ENCODE measurements around the gene URB2. TPM values are rescaled to one million over a fixed set of nuclear protein-coding genes. Genes with fewer than 3 reads are reported as not detected.

Gene URB2
- total and polyA plus RNA-seq, 10 of the 15 experiments (the other 5 are each of a cell fraction or from before 2014, with no cell fraction given) = 2.7 to 24.0 (median 16.9) TPM

- no peaks in the 10 kb centered on the region for H3K79me2 ChIP-seq (ENCODE audit: control insufficient read depth, insufficient read depth, low read length)
- no TSS peak for BruUV-seq (replicated peaks)
- no peak overlapping the region for H3K4me2 ChIP-seq (ENCODE audit: control insufficient read depth, insufficient read depth)
- H3K4me1 ChIP-seq (ENCODE audit: control insufficient read depth, insufficient read depth, low read length) = peaks cover under 1% of the 10 kb centered on the region
- ChIA-PET SMC1A (ENCODE audit: uncharacterized antibody, unreplicated experiment) (interaction anchor here (1.9 kb wide), 1 partner anchor 636 kb away, joined by 4 read pairs; no protein-coding TSS in a partner anchor), RAD21 (ENCODE audit: unreplicated experiment) (no interaction called here), CTCF (no interaction called here), POLR2A (no interaction called here)
- no peaks in the 10 kb centered on the region for H3K9me3 ChIP-seq (replicated peaks; ENCODE audit: control insufficient read depth, insufficient read depth, low read length)
- intact Hi-C loops (cut with micrococcal nuclease; ENCODE audit: unreplicated experiment) (loop anchor here (10.0 kb wide), 1 partner anchor 175 kb away; no protein-coding TSS in a partner anchor), in situ Hi-C loops (cut with MboI) (no loop called here)
- H2AFZ ChIP-seq (ENCODE audit: control insufficient read depth, low read depth, low read length) = no peak overlapping the region
- H3K36me3 ChIP-seq (ENCODE audit: control insufficient read depth in 2 of 2, insufficient read depth in 2 of 2, low read length in 1 of 2) = no peaks in the 10 kb centered on the region
- TF ChIP-seq JUND (IDR thresholded peaks at IDR 0.05; ENCODE audit: low read depth, low read length) (no peak), NFIC (IDR thresholded peaks at IDR 0.05; ENCODE audit: low read depth, low read length) (no peak), PAX8 (IDR thresholded peaks at IDR 0.05) (no peak), TCF7 (IDR thresholded peaks at IDR 0.05; ENCODE audit: borderline replicate concordance) (no peak), EZH2 (IDR thresholded peaks at IDR 0.05; ENCODE audit: borderline replicate concordance, control insufficient read depth, low read depth, low read length) (no peak), GATAD2B (conservative IDR thresholded peaks at IDR 0.05; ENCODE audit: low read depth) (no peak), ZNF622 (IDR thresholded peaks at IDR 0.05) (no peak)
- TF ChIP-seq, protein P1, sequence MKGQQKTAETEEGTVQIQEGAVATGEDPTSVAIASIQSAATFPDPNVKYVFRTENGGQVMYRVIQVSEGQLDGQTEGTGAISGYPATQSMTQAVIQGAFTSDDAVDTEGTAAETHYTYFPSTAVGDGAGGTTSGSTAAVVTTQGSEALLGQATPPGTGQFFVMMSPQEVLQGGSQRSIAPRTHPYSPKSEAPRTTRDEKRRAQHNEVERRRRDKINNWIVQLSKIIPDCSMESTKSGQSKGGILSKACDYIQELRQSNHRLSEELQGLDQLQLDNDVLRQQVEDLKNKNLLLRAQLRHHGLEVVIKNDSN (IDR thresholded peaks at IDR 0.05; ENCODE audit: borderline replicate concordance, extremely low read length, insufficient read depth, low read depth, low read length) = no peak
- TF ChIP-seq, protein P2, sequence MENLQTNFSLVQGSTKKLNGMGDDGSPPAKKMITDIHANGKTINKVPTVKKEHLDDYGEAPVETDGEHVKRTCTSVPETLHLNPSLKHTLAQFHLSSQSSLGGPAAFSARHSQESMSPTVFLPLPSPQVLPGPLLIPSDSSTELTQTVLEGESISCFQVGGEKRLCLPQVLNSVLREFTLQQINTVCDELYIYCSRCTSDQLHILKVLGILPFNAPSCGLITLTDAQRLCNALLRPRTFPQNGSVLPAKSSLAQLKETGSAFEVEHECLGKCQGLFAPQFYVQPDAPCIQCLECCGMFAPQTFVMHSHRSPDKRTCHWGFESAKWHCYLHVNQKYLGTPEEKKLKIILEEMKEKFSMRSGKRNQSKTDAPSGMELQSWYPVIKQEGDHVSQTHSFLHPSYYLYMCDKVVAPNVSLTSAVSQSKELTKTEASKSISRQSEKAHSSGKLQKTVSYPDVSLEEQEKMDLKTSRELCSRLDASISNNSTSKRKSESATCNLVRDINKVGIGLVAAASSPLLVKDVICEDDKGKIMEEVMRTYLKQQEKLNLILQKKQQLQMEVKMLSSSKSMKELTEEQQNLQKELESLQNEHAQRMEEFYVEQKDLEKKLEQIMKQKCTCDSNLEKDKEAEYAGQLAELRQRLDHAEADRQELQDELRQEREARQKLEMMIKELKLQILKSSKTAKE (IDR thresholded peaks at IDR 0.05; ENCODE audit: low read depth, poor library complexity, severe bottlenecking) = no peak
- TF ChIP-seq, protein P3, sequence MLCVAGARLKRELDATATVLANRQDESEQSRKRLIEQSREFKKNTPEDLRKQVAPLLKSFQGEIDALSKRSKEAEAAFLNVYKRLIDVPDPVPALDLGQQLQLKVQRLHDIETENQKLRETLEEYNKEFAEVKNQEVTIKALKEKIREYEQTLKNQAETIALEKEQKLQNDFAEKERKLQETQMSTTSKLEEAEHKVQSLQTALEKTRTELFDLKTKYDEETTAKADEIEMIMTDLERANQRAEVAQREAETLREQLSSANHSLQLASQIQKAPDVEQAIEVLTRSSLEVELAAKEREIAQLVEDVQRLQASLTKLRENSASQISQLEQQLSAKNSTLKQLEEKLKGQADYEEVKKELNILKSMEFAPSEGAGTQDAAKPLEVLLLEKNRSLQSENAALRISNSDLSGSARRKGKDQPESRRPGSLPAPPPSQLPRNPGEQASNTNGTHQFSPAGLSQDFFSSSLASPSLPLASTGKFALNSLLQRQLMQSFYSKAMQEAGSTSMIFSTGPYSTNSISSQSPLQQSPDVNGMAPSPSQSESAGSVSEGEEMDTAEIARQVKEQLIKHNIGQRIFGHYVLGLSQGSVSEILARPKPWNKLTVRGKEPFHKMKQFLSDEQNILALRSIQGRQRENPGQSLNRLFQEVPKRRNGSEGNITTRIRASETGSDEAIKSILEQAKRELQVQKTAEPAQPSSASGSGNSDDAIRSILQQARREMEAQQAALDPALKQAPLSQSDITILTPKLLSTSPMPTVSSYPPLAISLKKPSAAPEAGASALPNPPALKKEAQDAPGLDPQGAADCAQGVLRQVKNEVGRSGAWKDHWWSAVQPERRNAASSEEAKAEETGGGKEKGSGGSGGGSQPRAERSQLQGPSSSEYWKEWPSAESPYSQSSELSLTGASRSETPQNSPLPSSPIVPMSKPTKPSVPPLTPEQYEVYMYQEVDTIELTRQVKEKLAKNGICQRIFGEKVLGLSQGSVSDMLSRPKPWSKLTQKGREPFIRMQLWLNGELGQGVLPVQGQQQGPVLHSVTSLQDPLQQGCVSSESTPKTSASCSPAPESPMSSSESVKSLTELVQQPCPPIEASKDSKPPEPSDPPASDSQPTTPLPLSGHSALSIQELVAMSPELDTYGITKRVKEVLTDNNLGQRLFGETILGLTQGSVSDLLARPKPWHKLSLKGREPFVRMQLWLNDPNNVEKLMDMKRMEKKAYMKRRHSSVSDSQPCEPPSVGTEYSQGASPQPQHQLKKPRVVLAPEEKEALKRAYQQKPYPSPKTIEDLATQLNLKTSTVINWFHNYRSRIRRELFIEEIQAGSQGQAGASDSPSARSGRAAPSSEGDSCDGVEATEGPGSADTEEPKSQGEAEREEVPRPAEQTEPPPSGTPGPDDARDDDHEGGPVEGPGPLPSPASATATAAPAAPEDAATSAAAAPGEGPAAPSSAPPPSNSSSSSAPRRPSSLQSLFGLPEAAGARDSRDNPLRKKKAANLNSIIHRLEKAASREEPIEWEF (IDR thresholded peaks at IDR 0.05; ENCODE audit: insufficient replicate concordance, low read depth, low read length) = no peak
- ATAC-seq (no peak), FAIRE-seq (no peak), DNase-seq (ENCODE audit: low read depth, low spot score) (no peak)
- no peak overlapping the region for H3K9ac ChIP-seq (ENCODE audit: control insufficient read depth, insufficient read depth, low read length)
- H3K27me3 ChIP-seq (replicated peaks in 1 of 2; ENCODE audit: control insufficient read depth in 2 of 2, insufficient read depth in 2 of 2, low read length in 1 of 2) = no peaks in the 10 kb centered on the region
- no peaks in the 10 kb centered on the region for H4K20me1 ChIP-seq (ENCODE audit: control insufficient read depth, insufficient read depth)
- H3K4me3 ChIP-seq = no peak overlapping the region
- no peak overlapping the region for H3K27ac ChIP-seq (ENCODE audit: control insufficient read depth, insufficient read depth)
- WGBS (ENCODE audit: insufficient coverage, insufficient replicate concordance, low lambda C conversion rate, missing lambda C conversion rate) = 91% methylated on average over 4 of the region's 4 CpGs
Observed at GRCh38 chr1:229669333-229669732, 43.3 kb downstream of the URB2 start.

Data from GM12878 (cell line).